Measurements from ENCODE around the gene TRIM63.

Gene TRIM63

DNA sequence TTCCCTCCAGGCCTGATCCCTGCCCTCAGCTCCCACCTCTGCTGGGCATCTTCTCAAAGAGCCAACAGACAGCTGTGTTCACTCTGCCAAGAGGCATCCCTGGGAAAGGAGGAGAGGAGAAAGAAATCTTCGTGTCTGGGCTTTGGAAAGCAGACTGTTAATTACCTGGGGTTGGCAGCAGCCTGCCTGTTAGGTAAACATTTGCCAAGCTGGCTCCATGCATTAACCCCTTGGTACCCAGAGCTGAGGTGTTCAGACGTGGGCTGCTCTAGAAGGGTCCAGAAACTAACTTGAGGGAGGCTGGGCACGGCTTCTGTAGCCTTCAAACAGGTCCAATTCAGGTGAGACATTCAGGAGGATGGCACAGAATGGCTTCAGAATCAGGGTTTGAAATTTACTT, 54.6 kb downstream of the TRIM63 start:
- no peak for DNase-seq

- DNase-seq = no peak
Measured at GRCh38 chr1:26010825-26011224, 56.6 kb downstream of the TRIM63 start.

GRCh38 chr1:26009796-26010447, 57.5 kb downstream of the TRIM63 start:
- peak in 1 of 2 experiments; percentile 64 for DNase-seq

GRCh38 chr1:26006710-26007109, 60.7 kb downstream of the TRIM63 start:
- DNase-seq = no peak

GRCh38 chr1:26005434-26006105, 61.9 kb downstream of the TRIM63 start:
- DNase-seq = no peak

DNA sequence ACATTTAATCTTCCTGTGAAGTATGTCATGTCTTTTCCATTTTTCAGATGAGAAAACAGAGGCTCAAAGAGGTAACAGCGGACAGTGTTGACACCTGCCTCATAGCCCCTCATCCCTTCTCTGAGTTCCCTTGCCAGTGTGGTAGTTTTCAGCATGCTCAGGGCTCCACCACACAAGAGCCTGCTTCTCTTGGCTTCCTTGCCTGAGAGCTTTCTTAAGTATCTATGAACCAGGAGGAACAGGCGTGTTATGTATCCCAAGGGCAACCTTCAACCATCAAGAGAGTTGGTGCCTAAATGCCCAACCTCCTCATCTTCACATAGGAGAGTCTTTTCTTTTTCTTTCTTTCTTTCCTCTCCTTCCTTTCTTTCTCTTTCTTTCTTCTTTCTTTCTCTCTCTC, 63.7 kb downstream of the TRIM63 start:
- DNase-seq = no peak

DNA sequence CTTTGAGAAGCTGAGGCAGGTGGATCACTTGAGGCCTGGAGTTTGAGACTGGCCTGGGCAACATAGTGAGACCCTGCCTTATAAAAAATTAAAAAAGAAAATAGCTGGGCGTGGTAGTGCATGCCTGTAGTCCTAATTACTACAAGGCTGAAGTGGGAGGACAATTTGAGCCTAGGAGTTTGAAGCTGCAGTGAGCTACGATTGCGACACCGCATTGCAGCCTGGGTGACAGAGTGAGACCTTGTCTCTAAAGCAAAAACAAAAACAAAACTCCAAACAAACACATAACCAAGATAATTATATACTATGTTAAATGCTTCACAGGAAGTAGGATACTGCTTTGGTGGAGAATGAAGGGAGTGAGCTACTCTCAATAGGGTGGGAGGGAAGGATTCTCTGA, 64.2 kb downstream of the TRIM63 start:
- DNase-seq = no peak

All from NCI-H524 (cell line).